Measurements from ENCODE around the gene ASPHD2. TPM values are rescaled to one million over a fixed set of nuclear protein-coding genes. Genes with fewer than 3 reads are reported as not detected.

ASPHD2 gene
- total and polyA plus RNA-seq, 10 of the 15 experiments (the other 5 are each of a cell fraction or from before 2014, with no cell fraction given): 1.6 to 10.6 (median 5.2) TPM

- intact Hi-C loops (cut with micrococcal nuclease; ENCODE audit: unreplicated experiment): loop anchor here (1.0 kb wide), 1 partner anchor 63 kb away; no protein-coding TSS in a partner anchor
- WGBS (ENCODE audit: insufficient coverage, insufficient replicate concordance, low lambda C conversion rate, missing lambda C conversion rate): 29% methylated on average over 3 of the region's 3 CpGs
- no peak overlapping the region for H3K9ac ChIP-seq (ENCODE audit: control insufficient read depth, insufficient read depth, low read length)
- TF ChIP-seq RAD21 (IDR thresholded peaks at IDR 0.05; ENCODE audit: insufficient read depth, low read depth, low read length): peak; percentile 83
- peak; percentile 86 for TF ChIP-seq SMC3 (IDR thresholded peaks at IDR 0.05; ENCODE audit: borderline replicate concordance, low read length)
- no peak for TF ChIP-seq RAD51 (IDR thresholded peaks at IDR 0.05)
- no peak for TF ChIP-seq MAX (IDR thresholded peaks at IDR 0.05; ENCODE audit: low read depth, low read length)
- TF ChIP-seq SMAD5 (IDR thresholded peaks at IDR 0.05; ENCODE audit: low read depth): no peak
- no peak for TF ChIP-seq IKZF2 (IDR thresholded peaks at IDR 0.05)
- 0 out of 2 replicates have a peak, but pooled peaks have one; percentile 34 for TF ChIP-seq SMARCA5 (IDR thresholded peaks at IDR 0.05)
- peak; percentile 70 to 81 (median 73) for TF ChIP-seq CTCF (IDR thresholded peaks at IDR 0.05 in 2 of 3, conservative IDR thresholded peaks at IDR 0.05 in 1 of 3; ENCODE audit: control insufficient read depth in 2 of 3, extremely low read depth in 1 of 3, insufficient read depth in 1 of 3, low read depth in 3 of 3, low read length in 3 of 3)
- TF ChIP-seq FOS (IDR thresholded peaks at IDR 0.05; ENCODE audit: borderline replicate concordance, extremely low read depth, insufficient read length): no peak
- TF ChIP-seq EP300 (IDR thresholded peaks at IDR 0.05; ENCODE audit: borderline replicate concordance in 1 of 2, control insufficient read depth in 1 of 2, low read depth in 2 of 2, low read length in 2 of 2): no peak
- no peak for TF ChIP-seq HCFC1 (IDR thresholded peaks at IDR 0.05; ENCODE audit: low read length)
- no peak overlapping the region for H3K4me2 ChIP-seq (ENCODE audit: control insufficient read depth, insufficient read depth)
- ChIA-PET RAD21 (ENCODE audit: unreplicated experiment) (interaction anchor here (1.0 to 2.2 kb wide), 3 partner anchors 62 to 267 kb away, joined by 3 to 11 read pairs (median 5); no protein-coding TSS in a partner anchor), POLR2A (no interaction called here), CTCF (interaction anchor here (1.7 to 10.2 kb wide), 2 partner anchors 10 to 62 kb away, joined by 6 to 111 read pairs; no protein-coding TSS in a partner anchor), SMC1A (ENCODE audit: uncharacterized antibody, unreplicated experiment) (interaction anchor here (1.3 to 8.5 kb wide), 3 partner anchors 33 to 63 kb away, joined by 3 to 73 read pairs (median 4); no protein-coding TSS in a partner anchor)
- no peaks in the 10 kb centered on the region for H3K9me3 ChIP-seq (replicated peaks; ENCODE audit: control insufficient read depth, insufficient read depth, low read length)
- H3K79me2 ChIP-seq (ENCODE audit: control insufficient read depth, insufficient read depth, low read length): no peaks in the 10 kb centered on the region
- in situ Hi-C loops (cut with MboI): no loop called here
- H4K20me1 ChIP-seq (ENCODE audit: control insufficient read depth, insufficient read depth): no peaks in the 10 kb centered on the region
- H2AFZ ChIP-seq (ENCODE audit: control insufficient read depth, low read depth, low read length): no peak overlapping the region
- BruUV-seq (replicated peaks): no TSS peak
- no peaks in the 10 kb centered on the region for H3K36me3 ChIP-seq (ENCODE audit: control insufficient read depth in 2 of 2, insufficient read depth in 2 of 2, low read length in 1 of 2)
- H3K27me3 ChIP-seq (replicated peaks in 1 of 2; ENCODE audit: control insufficient read depth in 2 of 2, insufficient read depth in 2 of 2, low read length in 1 of 2): no peaks in the 10 kb centered on the region; a peak in 2 of 4 replicates
- FAIRE-seq (peak; percentile 71), ATAC-seq (peak; percentile 95), DNase-seq (ENCODE audit: low read depth, low spot score) (no peak)
- no peak overlapping the region for H3K4me3 ChIP-seq
- H3K27ac ChIP-seq (ENCODE audit: control insufficient read depth, insufficient read depth): no peak overlapping the region
- no peaks in the 10 kb centered on the region for H3K4me1 ChIP-seq (ENCODE audit: control insufficient read depth, insufficient read depth, low read length)
Measured at GRCh38 chr22:26398741-26399153, 30.3 kb upstream of the ASPHD2 start.
